GM18868 (cell line): Measurements from ENCODE around the gene MEIOSIN.
"Not testable (repeated sequence)": the region's sequence is repeated elsewhere in the genome, so short reads cannot be mapped to it uniquely, and the experiment has no call there.

Source experiments
- ATAC-seq: cut with Tn5 transposase; IDR thresholded peaks from one replicate; pipeline ENCODE4 v1.9.1; 2021; ENCODE audit warnings: mild to moderate bottlenecking, moderate library complexity; ENCODE audit not compliant: unreplicated experiment

Gene MEIOSIN

DNA sequence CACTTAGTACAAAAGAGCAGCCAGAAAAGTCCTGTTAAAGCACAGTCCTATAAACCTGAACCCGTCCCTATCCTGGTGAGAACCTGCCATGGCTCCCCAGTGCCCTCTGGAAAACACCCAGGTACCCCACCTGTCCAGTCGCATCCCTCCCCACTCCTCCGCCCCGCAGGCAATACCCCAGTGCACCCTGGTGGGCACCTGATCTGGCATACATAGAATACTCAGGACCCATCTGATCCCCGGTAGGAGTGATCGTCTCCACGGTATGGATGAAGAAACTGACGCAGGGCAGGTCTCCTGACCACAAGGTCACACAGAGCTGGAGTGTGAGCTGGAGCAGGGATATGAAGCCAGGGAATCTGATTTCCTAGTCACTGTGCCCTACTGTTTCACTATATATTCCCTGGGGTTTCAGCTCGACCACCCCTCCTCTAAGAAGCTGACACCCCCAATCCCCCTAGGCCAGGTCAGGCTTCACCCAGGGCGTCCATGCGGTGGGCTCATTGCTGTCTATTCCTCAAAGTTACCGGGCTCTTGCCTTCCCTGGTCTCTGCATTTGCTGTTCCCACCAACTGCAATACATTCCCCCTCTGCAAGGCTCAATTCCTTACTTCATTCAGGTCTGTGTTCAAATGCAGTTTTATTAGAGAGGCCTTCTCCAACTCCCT, 15.1 kb upstream of the MEIOSIN start:
- no peak for ATAC-seq

DNA sequence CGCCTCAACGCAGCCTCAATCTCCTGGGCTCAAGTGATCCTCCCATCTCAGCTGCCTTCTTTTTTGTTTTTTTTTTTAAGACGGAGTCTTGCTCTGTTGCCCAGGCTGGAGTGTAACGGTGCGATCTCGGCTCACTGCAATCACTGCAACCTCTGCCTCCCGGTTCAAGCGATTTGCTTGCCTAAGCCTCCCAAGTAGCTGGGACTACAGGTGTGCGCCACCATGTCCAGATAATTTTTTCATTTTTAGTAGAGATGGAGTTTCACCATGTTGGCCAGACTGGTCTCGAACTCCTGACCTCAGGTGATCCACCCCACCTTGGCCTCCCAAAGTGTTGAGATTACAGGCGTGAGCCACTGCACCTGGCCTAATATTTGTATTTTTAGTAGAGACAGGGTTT, 13.2 kb upstream of the MEIOSIN start:
- ATAC-seq = not testable (repeated sequence)

DNA sequence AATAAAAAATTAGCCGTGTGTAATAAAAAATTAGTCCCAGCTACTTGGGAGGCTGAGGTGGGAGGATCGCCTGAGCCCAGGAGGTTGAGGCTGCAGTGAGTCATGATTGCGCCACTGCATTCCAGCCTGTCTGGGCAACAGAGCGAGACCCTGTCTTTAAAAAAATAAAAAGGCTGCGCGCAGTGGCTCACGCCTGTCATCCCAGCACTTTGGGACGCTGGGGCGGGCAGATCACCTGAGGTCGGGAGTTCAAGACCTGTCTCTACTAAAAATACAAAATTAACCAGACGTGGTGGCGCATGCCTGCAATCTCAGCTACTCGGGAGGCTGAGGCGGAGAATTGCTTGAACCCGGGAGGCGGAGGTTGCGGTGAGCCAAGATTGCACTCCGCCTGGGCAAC, 4.6 kb upstream of the MEIOSIN start:
- ATAC-seq = not testable (repeated sequence)

DNA sequence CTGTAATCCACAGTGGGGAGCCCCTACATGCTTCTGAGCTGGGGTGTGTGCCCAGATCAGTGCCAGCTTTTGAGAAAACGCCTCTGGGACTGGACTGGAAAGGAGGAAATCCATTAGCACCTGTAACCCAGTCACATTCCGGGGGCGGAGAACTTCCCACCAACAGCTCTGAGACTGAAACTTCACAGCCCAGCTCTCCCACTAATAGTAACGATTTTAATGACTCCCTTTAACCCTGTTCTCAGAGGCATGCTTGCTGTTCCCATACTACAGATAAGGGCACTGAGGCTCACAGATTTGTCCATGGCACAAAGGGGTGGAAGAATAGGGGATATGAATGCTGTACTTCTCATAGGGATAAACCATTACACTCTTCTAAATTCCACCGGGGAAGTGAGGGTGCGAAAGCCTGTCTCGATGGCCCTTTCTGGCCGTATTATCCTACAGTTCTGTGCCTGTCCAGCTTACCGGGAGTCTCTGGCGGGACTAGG, 3.4 kb upstream of the MEIOSIN start:
- no peak for ATAC-seq

DNA sequence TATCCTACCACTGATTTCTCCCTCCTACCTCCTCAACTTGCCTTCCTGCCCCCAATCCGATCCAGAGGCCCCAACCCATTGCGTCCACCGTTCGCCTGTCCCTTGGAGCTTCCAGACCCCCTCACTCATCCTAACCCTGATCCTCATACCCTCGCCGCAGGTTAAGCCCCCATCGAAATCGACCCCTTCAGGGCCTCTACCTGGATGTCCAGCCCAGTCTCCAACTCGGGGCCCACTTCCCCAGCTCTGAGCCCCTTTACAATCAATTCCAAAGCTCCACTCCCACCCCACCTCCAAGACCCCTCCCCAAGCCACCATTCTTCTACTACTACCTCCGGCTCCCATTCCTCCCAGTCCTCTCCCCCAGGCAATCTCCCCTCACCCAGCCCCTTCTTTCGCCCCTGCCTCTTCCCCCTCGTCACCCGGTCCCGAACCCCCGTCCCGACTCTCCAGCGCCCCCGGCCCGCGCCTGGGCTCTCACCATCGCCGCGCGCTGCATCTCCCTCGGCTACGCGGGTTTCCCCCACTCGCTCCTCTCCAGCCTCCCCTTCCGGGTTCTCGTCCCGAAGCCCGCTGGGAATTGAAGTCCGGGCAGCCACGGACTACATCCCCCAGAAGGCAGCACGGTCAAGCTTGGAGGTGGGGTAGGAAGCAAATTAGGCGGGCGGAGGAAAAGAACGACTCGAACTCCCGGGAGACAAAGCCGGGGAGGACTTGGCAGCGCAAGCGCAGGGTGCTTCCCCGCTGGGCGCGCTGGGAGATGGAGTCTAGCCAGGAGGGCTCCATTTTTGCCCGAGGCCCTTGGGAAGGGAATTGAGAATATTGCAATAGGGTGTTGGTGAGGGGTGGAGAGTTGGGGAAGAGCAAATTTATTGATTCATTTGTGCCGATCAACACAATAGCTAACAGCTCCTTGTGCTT, 2.6 kb upstream of the MEIOSIN start, which contains the start of gene FBXO46:
Gene FBXO46, minus strand, starts transcription at position 529 of the 921 bp plus-strand sequence. CDS start 17,401 bp downstream, outside the sequence.
- ATAC-seq = peak; percentile 90

DNA sequence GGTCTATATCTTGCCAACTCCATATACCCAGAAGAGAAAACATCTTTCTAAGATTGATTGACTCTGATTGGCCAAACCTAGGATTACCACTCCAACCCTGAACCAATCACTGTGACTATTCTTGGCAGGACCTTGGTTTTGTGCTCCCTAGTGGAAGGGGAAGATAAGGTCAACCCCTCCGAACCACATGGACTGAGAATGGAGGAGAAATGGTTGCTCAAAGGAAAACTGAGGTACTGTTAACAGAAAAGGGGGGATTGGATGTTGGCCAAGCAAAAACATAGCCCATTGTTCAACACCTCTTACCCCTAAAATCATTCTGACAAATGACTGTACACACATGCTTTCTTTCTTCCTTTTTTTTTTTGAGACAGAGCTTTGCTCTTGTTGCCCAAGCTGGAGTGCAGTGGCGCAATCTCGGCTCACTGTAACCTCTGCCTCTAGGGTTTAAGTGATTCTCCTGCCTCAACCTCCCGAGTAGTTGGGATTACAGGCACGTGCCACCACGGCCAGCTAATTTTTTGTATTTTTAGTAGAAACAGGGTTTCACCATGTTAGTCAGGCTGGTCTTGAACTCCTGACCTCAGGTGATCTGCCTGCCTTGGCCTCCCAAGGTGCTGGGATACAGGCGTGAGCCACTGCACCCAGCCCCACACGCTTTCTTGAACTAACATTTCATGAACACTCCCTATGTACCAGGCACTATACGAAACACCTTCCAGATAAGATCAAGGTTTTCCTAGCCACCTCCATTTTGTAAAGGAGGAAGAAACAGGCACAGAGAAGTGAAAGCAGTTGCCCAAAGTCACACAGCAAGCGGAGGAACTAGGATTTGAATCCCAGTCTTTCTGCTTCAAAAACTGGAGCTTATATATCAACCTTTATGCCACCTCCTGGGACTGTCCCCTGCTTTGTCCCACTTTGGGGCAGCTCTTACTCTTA, 6.5 kb downstream of the MEIOSIN start:
- no peak for ATAC-seq

DNA sequence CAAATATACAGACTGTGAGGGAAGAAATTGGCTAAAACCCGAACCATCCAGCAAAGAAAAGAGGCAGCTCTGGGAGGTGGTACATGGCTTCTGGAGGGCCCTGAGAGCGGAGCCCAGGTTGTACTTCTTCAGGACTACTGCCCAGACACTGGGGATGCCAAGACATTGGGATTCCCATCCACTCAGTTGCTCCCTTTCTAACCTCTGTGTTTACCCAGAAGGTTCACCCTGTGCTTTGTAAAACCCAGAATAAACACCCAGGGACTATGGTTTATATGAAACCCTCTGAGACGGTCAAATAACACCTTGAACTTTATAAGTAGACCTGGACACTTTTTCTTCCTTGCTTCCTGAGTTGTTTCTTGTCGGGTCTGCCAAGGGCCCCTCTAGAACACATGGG, 9.7 kb downstream of the MEIOSIN start:
- ATAC-seq = no peak

DNA sequence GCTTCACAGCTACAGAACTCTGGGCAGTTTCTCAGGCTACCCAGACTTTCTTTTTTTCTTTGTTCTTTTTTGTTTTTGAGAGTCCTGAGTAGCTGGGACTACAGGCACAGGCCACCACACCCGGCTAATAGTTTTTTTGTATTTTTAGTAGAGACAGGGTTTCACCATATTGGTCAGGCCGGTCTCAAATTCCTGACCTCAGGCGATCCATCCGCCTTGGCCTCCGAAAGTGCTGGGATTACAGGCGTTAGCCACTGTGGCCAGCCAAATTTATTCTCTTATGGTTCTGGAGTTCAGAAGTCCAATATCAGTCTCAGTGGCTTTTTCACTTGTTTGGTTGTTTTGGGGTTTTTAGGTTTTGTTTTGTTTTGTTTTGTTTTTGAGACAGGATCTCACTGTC, 12.4 kb downstream of the MEIOSIN start:
- no peak for ATAC-seq

DNA sequence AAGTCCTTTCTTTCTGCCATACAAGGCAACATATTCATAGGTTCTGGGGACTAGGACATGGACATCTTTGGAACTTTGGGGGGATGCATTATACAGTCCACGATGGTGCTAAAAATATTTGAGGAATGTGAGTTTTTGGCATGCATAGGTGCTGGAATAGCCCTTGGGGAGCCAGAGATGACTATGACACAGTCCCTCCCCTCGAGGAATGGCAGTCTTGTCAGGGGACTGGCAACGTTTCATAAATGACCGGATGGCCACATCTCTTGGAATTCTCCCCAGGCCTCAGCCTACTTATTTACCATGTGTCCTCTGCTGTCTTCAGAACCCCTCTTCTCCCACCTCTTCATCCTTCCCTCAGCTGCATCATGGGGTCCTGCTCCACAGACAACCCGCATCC, 13.6 kb downstream of the MEIOSIN start:
- ATAC-seq = no peak

DNA sequence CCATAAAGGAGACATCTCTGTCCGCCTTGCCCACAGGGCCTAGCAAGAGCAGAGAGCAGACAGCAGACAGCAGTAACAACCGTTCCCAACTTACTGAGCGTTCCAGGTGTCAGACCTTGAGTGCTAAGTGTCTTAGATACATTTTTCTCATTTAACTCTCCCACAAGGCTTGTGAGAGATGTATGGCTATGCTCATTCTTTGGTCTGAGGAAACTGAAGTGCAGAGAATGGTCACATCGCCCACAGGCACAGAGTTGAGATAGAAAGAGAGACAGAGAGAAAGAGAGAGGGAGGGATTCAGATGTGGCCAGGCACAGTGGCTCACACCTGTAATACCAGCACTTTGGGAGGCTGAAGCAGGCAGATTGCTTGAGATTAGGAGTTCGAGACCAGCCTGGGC, 14.3 kb downstream of the MEIOSIN start:
- no peak for ATAC-seq

DNA sequence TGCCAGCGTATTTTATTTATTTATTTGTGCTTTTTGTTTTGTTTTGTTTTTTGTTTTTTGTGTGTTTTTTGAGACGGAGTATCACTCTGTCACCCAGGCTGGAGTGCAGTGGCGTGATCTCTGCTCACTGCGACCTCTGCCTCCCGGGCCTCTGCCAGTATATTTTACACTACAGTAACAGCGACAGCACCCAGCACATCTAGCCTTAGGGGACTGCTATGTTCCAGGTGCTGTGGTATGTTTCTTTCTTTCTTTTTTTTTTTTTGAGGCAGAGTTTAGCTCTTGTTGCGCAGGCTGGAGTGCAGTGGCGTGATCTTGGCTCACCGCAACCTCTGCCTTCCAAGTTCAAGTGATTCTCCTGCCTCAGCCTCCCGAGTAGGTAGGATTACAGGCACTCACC, 18.2 kb downstream of the MEIOSIN start:
- not testable (repeated sequence) for ATAC-seq

DNA sequence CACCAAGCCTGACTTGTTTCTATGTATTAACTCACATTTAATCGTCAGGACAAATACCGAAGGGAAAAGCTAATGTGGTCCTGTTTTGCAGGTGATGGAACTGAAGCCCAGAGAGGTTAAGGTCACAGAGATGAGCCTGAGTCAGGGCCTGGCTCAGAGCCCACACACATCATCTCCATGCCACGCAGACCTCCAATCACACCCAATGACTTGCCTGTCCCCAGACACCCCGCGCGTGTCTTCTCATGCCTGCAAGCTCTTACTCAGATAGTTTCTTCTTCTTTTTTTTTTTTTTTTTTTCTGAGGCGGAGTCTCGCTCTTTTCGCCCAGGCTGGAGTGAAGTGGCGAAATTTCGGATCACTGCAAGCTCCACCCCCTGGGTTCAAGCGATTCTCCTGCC, 19.4 kb downstream of the MEIOSIN start:
- no peak for ATAC-seq

DNA sequence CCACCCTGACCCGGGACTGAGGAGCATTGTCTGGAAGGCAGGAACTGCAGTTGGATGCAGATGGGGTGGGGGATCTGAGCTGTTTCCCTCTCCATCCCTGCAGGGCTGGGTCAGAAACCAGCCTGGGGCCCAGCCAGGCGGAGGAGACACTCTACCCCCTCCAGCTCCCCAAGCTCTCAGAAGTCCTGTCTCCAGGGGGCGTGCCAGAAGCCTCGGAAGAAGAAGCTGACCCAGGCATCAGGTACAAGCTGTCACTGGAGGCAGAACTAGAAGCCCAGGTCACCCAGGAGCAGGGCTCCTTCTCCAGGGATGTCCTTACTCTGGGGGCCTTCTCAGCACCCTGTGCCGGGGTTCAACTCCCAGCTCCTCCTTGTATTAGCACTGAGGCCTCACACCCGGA, 20.3 kb downstream of the MEIOSIN start:
- ATAC-seq = no peak

DNA sequence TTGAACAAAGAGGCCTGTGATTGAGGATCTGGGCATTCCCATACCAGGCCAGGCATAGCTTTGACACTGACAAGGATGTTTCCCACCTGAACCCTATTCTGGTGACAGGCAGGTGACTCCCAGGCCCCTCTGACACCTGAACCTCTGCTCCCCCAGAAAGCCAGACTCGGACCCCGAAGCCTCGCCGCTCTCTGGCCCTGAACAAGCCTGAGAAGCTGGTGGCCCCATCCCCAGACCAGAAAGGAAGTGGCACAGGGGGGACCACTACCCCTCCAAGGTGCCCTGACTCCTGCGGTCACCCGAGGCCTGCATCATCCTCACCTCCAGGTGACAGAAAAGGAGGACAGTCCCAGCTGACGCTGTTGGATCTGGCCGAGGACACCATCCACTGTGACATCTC, 21.1 kb downstream of the MEIOSIN start:
- no peak for ATAC-seq

DNA sequence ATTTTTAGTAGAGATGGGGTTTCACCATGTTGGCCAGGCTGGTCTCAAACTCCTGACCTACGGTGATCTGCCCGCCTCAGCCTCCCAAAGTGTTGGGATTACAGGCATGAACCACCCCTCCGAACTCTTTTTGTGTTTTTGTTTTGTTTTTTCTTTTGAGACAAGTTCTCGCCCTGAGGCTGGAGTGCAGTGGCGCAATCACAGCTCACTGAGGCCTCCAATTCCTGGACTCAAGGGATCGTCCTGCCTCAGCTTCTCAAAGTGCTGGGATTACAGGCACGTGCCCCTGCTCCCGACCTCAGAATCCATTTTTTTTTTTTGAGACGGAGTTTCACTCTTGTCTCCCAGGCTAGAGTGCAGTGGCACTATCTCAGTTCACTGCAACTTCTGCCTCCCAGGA, 24.5 kb downstream of the MEIOSIN start:
- no peak for ATAC-seq

DNA sequence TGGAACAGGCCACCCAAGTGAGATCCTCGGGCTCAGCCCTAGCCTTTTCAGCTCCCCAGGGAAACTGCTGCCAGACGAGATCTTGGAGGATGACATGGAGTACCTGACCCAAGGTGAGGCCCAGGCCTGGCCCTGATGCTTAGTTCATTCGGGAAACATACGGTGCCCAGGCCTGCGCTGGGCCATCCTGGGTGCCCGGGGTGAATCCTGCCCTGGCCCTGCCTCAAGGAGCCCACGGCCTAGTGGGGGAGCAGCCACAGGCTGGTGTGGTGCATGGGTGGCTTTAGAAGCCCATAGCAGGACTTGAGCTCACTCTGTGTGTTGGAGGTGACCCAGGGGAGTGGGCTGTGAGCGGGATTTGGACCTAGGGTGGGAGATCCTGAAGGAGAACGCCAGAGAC, 25.7 kb downstream of the MEIOSIN start:
- ATAC-seq = no peak

DNA sequence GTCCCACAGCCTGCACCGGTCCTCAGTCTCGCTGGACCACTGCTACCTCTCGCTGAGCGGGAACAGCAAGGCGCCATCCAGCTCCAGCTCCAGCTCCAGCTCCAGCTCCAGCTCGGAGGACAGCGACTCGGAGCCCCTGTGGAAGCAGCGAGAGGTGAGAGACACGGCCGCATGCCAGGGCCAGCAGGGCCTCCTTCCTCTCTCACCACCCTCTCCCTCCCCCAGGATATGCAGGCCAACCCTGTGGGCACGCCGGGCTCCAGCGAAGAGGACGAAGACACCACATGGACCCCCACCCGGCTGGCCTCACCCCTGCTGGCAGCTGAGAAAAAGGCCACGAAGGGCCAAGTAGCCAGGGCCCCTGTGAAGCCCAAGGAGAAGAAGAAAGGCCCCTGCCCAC, 28.5 kb downstream of the MEIOSIN start:
- no peak for ATAC-seq

DNA sequence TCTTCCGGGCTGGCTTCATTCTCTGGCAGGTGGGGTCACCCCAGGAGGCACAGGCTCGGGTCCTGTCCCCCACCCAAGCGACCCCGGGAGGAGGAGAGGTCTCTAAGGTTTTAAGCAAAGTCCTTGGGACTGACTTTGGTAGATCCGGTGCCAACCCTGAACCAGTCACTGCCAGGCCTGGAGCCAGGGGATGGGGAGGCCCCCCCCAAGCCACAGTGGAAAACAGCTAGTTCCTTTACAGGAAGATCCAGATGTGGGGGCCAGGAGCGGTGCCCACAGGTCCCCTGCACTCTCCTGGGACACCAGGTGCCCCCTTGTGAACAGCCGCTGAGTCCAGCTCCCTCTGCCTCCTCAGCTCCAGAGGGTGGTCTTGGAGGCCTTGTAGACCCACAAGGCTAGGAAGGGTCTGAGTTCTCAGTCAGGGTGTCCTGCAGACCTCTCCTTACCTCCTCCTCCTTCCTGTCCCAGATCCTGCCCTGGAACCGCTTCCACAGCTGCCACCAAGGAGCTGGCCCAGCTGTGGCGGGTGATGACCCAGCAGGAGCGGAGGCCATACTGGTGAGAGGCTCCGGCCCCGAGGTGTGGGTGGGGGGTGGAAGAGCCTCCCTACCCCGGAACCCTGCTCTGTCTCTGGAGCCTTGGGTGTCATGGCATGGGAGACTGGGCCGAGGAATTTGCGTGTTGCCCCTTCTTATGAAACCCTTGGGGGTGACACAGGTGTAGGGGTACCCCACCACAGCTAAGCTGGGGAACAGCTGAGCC, 29.8 kb downstream of the MEIOSIN start:
- no peak for ATAC-seq

DNA sequence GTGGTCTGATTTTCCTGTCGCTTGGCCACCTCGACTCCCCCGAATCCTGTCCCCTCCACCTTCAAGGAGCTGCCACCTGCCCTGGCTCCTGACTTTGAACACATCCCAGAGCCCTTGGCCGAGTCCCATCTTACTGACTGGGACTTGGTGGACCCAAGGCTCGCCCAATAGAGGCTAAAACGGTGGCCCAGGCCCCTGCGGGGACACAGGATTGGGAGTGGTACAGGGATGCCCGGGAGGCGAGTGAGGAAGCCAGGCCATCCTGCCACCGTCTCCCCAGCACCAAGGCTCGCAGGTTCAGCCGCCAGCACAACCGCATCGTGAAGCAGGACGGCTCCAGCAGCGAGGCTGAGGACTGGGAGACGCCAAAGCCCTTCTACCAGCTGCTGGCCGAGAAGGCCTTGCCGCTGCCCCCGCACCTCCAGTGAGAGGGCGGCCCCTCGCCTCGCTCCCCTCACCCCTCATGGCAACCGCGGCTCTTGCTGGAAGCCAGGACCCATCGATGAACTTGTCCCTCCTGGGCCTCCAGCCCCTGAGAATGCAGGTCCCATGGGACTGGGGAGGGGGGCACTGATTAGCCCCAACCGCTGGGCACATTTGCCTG, 30.6 kb downstream of the MEIOSIN start:
- ATAC-seq = no peak

DNA sequence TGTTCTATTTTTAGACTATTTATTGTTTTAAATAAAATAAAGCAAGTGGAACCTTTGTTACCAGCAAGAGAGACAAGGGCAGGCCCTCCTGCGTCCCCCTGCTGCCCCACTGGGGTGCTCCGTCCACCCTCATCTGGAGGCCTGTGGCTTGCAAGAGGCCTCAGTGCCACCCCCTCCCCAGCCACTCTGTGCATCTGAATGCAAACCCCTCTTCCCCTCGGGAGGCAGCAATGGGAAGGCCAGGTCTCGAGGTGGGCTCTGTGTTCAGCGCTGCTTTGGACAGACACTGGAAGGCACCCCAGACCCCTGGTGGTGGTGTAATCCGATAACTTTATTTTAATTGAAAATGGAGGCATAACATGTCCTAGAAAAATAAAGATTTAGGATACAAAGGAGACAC, 31.2 kb downstream of the MEIOSIN start:
- no peak for ATAC-seq
